ENCODE results near the gene REXO5. TPM values are rescaled to one million over a fixed set of nuclear protein-coding genes. Genes with fewer than 3 reads are reported as not detected.
A peak's percentile ranks its signal among the peaks of the same experiment; 100 is the strongest.
"Not testable (repeated sequence)": the region's sequence is repeated elsewhere in the genome, so short reads cannot be mapped to it uniquely, and the experiment has no call there.

Gene REXO5
- total RNA-seq, 1 experiment from 2014 or later = 6.7 TPM

- Histone ChIP-seq H2BK20ac (ENCODE audit: low read depth, low read length, poor library complexity, severe bottlenecking) (no peak overlapping the region), H3K27me3 (ENCODE audit: insufficient read depth, low read length) (no peaks in the 10 kb centered on the region), H2BK15ac (ENCODE audit: low read depth, low read length) (no peak overlapping the region), H2BK5ac (ENCODE audit: insufficient read length, low read length) (no peak overlapping the region), H3K23ac (ENCODE audit: insufficient read length, low read depth, low read length) (no peak overlapping the region), H4K20me1 (ENCODE audit: control insufficient read depth, insufficient read depth, insufficient read length) (no peaks in the 10 kb centered on the region), H3K79me2 (ENCODE audit: insufficient read depth, low read length) (peaks cover 2% of the 10 kb centered on the region; the same call in 1 of the 2 replicates), H3K18ac (ENCODE audit: insufficient read length, low read depth, low read length) (no peak overlapping the region), H2AK5ac (ENCODE audit: insufficient read length, low read length) (no peak overlapping the region), H3K27ac (ENCODE audit: insufficient read length, low read depth, low read length) (no peak overlapping the region), H3K79me1 (ENCODE audit: insufficient read depth, low read depth, low read length, poor library complexity, severe bottlenecking) (peaks cover 9% of the 10 kb centered on the region), H3K9ac (ENCODE audit: extremely low read depth, insufficient read length, low read length) (no peak overlapping the region), H3K23me2 (ENCODE audit: insufficient read length, low read depth, low read length, poor library complexity, severe bottlenecking) (no peaks in the 10 kb centered on the region), H4K91ac (ENCODE audit: insufficient read length, low read depth, low read length) (no peak overlapping the region), H3K14ac (ENCODE audit: insufficient read depth, low read length) (no peak overlapping the region), H3K4ac (ENCODE audit: low read depth, low read length) (no peak overlapping the region), H4K5ac (ENCODE audit: insufficient read length, low read depth, low read length) (no peak overlapping the region), H2BK120ac (ENCODE audit: low read depth, low read length, poor library complexity, severe bottlenecking) (no peak overlapping the region), H3T11ph (ENCODE audit: low read length) (no peak overlapping the region), H3K4me1 (ENCODE audit: insufficient read depth, low read length) (peaks cover 3% of the 10 kb centered on the region; the same call in 1 of the 2 replicates), H2AFZ (ENCODE audit: low read length) (no peak overlapping the region), H3K56ac (ENCODE audit: insufficient read length, low read depth, low read length) (no peak overlapping the region), H2BK12ac (ENCODE audit: insufficient read length, low read depth, low read length) (no peak overlapping the region), H3K4me2 (ENCODE audit: insufficient read depth, insufficient read length, low read length) (no peak overlapping the region), H4K8ac (replicated peaks; ENCODE audit: insufficient read length, low read depth, low read length) (no peak overlapping the region), H3K9me3 (ENCODE audit: control insufficient read depth, low read depth, low read length) (no peaks in the 10 kb centered on the region)
- H3K4me1 Mint-ChIP-seq = peaks cover 39 to 49% of the 10 kb centered on the region in 2 experiments
- DNase-seq = no peak
- no peak overlapping the region for H3K4me3 Mint-ChIP-seq
- no peak for TF ChIP-seq CTCF (conservative IDR thresholded peaks at IDR 0.05)
- H3K9me3 Mint-ChIP-seq = no peaks in the 10 kb centered on the region
- H3K27ac Mint-ChIP-seq = peak overlapping the region in 1 of 3 experiments; percentile 70; a peak in 1 of 7 replicates
- peaks cover 10 to 26% (median 25%) of the 10 kb centered on the region in 3 experiments for H3K36me3 Mint-ChIP-seq (ENCODE audit: insufficient read depth in 1 of 3, low read depth in 3 of 3)
- WGBS (ENCODE audit: extremely low coverage, insufficient read length, low lambda C conversion rate) = no CpG with 5 or more reads among the region's 21 CpGs
- H3K27me3 Mint-ChIP-seq (ENCODE audit: low read depth) = no peaks in the 10 kb centered on the region
These were observed 56.0 kb downstream of the REXO5 start for GRCh38 chr16:20862162-20862960.

- not testable (repeated sequence) for DNase-seq; H3K27me3 ChIP-seq (ENCODE audit: insufficient read depth, low read length); H3K9ac ChIP-seq (ENCODE audit: extremely low read depth, insufficient read length, low read length); H3K27ac ChIP-seq (ENCODE audit: insufficient read length, low read depth, low read length); H3K4me1 ChIP-seq (ENCODE audit: insufficient read depth, low read length); H3K79me1 ChIP-seq (ENCODE audit: insufficient read depth, low read depth, low read length, poor library complexity, severe bottlenecking); H3K9me3 Mint-ChIP-seq; H2BK15ac ChIP-seq (ENCODE audit: low read depth, low read length); H3T11ph ChIP-seq (ENCODE audit: low read length); H3K4me3 Mint-ChIP-seq; H3K4me2 ChIP-seq (ENCODE audit: insufficient read depth, insufficient read length, low read length); H3K9me3 ChIP-seq (ENCODE audit: control insufficient read depth, low read depth, low read length); H3K4ac ChIP-seq (ENCODE audit: low read depth, low read length); H3K23ac ChIP-seq (ENCODE audit: insufficient read length, low read depth, low read length); H3K14ac ChIP-seq (ENCODE audit: insufficient read depth, low read length); H4K5ac ChIP-seq (ENCODE audit: insufficient read length, low read depth, low read length); H3K79me2 ChIP-seq (ENCODE audit: insufficient read depth, low read length); H3K56ac ChIP-seq (ENCODE audit: insufficient read length, low read depth, low read length); H3K23me2 ChIP-seq (ENCODE audit: insufficient read length, low read depth, low read length, poor library complexity, severe bottlenecking); H2BK12ac ChIP-seq (ENCODE audit: insufficient read length, low read depth, low read length); H2BK20ac ChIP-seq (ENCODE audit: low read depth, low read length, poor library complexity, severe bottlenecking); H2AK5ac ChIP-seq (ENCODE audit: insufficient read length, low read length); H2BK120ac ChIP-seq (ENCODE audit: low read depth, low read length, poor library complexity, severe bottlenecking); H4K20me1 ChIP-seq (ENCODE audit: control insufficient read depth, insufficient read depth, insufficient read length); H3K27ac Mint-ChIP-seq; H2AFZ ChIP-seq (ENCODE audit: low read length); H2BK5ac ChIP-seq (ENCODE audit: insufficient read length, low read length); H4K8ac ChIP-seq (replicated peaks; ENCODE audit: insufficient read length, low read depth, low read length); H4K91ac ChIP-seq (ENCODE audit: insufficient read length, low read depth, low read length); H3K18ac ChIP-seq (ENCODE audit: insufficient read length, low read depth, low read length); H3K27me3 Mint-ChIP-seq (ENCODE audit: low read depth)
- H3K4me1 Mint-ChIP-seq = peaks cover 36 to 42% of the 10 kb centered on the region in 2 experiments
- no CpG with 5 or more reads among the region's 6 CpGs for WGBS (ENCODE audit: extremely low coverage, insufficient read length, low lambda C conversion rate)
- H3K36me3 Mint-ChIP-seq (ENCODE audit: insufficient read depth in 1 of 3, low read depth in 3 of 3) = peaks cover 10 to 26% (median 25%) of the 10 kb centered on the region in 3 experiments
These were observed 58.0 kb downstream of the REXO5 start for GRCh38 chr16:20864376-20864775.

Data from H9 (cell line).